ENCODE results near the gene ATG9A. TPM values are rescaled to one million over a fixed set of nuclear protein-coding genes. Genes with fewer than 3 reads are reported as not detected.

The ATG9A gene
- total RNA-seq, 6 experiments from 2014 or later = 28.3 to 39.6 (median 33.2) TPM

- TF ChIP-seq POLR2A (IDR thresholded peaks at IDR 0.05) (no peak), CTCF (IDR thresholded peaks at IDR 0.05) (no peak)
- H3K27me3 ChIP-seq = no peaks in the 10 kb centered on the region
- H3K4me3 ChIP-seq = peak overlapping the region; percentile 96 to 98 (median 96)
- no peaks in the 10 kb centered on the region for H3K9me3 ChIP-seq
- intact Hi-C loops (cut with DNase I) = no loop called here
- 34% methylated on average over 5 of the region's 6 CpGs for WGBS (ENCODE audit: insufficient coverage, low coverage, low lambda C conversion rate, missing lambda C conversion rate)
- H3K4me1 ChIP-seq = peaks cover 2 to 44% (median 19%) of the 10 kb centered on the region in 4 donors
- DNase-seq (no peak), ATAC-seq (no peak)
- peak overlapping the region; percentile 94 to 95 (median 94) for H3K27ac ChIP-seq
- peaks cover 0 to 5% (median 2%) of the 10 kb centered on the region in 4 donors for H3K36me3 ChIP-seq
These were observed 15.3 kb upstream of the ATG9A start for GRCh38 chr2:219244789-219245147.

GRCh38 chr2:219243291-219243761, 13.9 kb upstream of the ATG9A start:
- H3K27me3 ChIP-seq = no peaks in the 10 kb centered on the region
- 32% methylated on average over 8 of the region's 28 CpGs for whole genome bisulfite sequencing (ENCODE audit: insufficient coverage, low coverage, low lambda C conversion rate, missing lambda C conversion rate)
- intact Hi-C loops (cut with DNase I) = no loop called here
- peaks cover 2 to 30% (median 11%) of the 10 kb centered on the region in 4 donors for H3K4me1 ChIP-seq
- no peak for TF ChIP-seq CTCF (IDR thresholded peaks at IDR 0.05)
- TF ChIP-seq POLR2A (IDR thresholded peaks at IDR 0.05) = no peak
- no peaks in the 10 kb centered on the region for H3K9me3 ChIP-seq
- peak; percentile 58 to 66 (median 61) for ATAC-seq
- DNase-seq = peak in 2 of 3 donors; percentile 61 to 74
- peak overlapping the region in 2 of 3 donors; percentile 22 to 47 for H3K4me3 ChIP-seq
- H3K36me3 ChIP-seq = peaks cover 0 to 5% (median 2%) of the 10 kb centered on the region in 4 donors
- peak overlapping the region in 2 of 3 donors; percentile 41 to 63 for H3K27ac ChIP-seq

GRCh38 chr2:219234331-219234730, 4.9 kb upstream of the ATG9A start:
- TF ChIP-seq POLR2A (IDR thresholded peaks at IDR 0.05) (no peak), CTCF (IDR thresholded peaks at IDR 0.05) (no peak)
- Histone ChIP-seq H3K27ac (no peak overlapping the region), H3K4me1 (peaks cover 0 to 9% (median 3%) of the 10 kb centered on the region in 4 donors), H3K27me3 (no peaks in the 10 kb centered on the region), H3K9me3 (no peaks in the 10 kb centered on the region), H3K4me3 (no peak overlapping the region), H3K36me3 (peaks cover 0 to 69% (median 32%) of the 10 kb centered on the region in 4 donors)
- ATAC-seq (no peak), DNase-seq (no peak)
- 89% methylated on average over 3 of the region's 3 CpGs for WGBS (ENCODE audit: insufficient coverage, low coverage, low lambda C conversion rate, missing lambda C conversion rate)
- intact Hi-C loops (cut with DNase I) = no loop called here

GRCh38 chr2:219230059-219230540, 664 bp upstream of the ATG9A start:
- WGBS (ENCODE audit: insufficient coverage, low coverage, low lambda C conversion rate, missing lambda C conversion rate) = 0% methylated on average over 8 of the region's 24 CpGs
- ATAC-seq = peak; percentile 25 to 53 (median 40)
- intact Hi-C loops (cut with DNase I) = no loop called here
- Histone ChIP-seq H3K27me3 (no peaks in the 10 kb centered on the region), H3K27ac (peak overlapping the region; percentile 89 to 98 (median 90)), H3K36me3 (peaks cover 5 to 49% (median 22%) of the 10 kb centered on the region in 4 donors), H3K4me1 (peaks cover 0 to 14% (median 5%) of the 10 kb centered on the region in 4 donors), H3K4me3 (peak overlapping the region; percentile 66 to 90 (median 77)), H3K9me3 (no peaks in the 10 kb centered on the region)
- DNase-seq = peak in 2 of 3 donors; percentile 72 to 75
- TF ChIP-seq POLR2A (IDR thresholded peaks at IDR 0.05) = no peak
- no peak for TF ChIP-seq CTCF (IDR thresholded peaks at IDR 0.05)
